GM18517 (cell line): ENCODE measurements around the gene PTPN23.
"Not testable (repeated sequence)": the region's sequence is repeated elsewhere in the genome, so short reads cannot be mapped to it uniquely, and the experiment has no call there.

Source experiments
- ATAC-seq: cut with Tn5 transposase; IDR thresholded peaks from one replicate; pipeline ENCODE4 v1.9.1; 2021; ENCODE audit warnings: mild to moderate bottlenecking, moderate library complexity; ENCODE audit not compliant: unreplicated experiment

Gene PTPN23

GRCh38 chr3:47380601-47381316 lies at the start of gene PTPN23:
TSS of gene PTPN23 (plus strand) at chr3:47381021. CDS start at chr3:47381097, 76 bp downstream.
- ATAC-seq, result peak; percentile 72

- ATAC-seq, result no peak
Measured at GRCh38 chr3:47333907-47334306, 46.9 kb upstream of the PTPN23 start.

- ATAC-seq, result no peak
Measured at GRCh38 chr3:47337656-47338055, 43.2 kb upstream of the PTPN23 start.

GRCh38 chr3:47339951-47340350 lies 40.9 kb upstream of the PTPN23 start:
- ATAC-seq, result no peak

GRCh38 chr3:47340866-47341265 lies 40.0 kb upstream of the PTPN23 start:
- no peak for ATAC-seq

- ATAC-seq, result no peak
Measured at GRCh38 chr3:47342151-47342550, 38.7 kb upstream of the PTPN23 start.

- ATAC-seq, result no peak
Measured at GRCh38 chr3:47342812-47343211, 38.0 kb upstream of the PTPN23 start.

- ATAC-seq, result no peak
Measured at GRCh38 chr3:47343471-47343971, 37.3 kb upstream of the PTPN23 start.

- no peak for ATAC-seq
Measured at GRCh38 chr3:47344971-47345370, 35.9 kb upstream of the PTPN23 start.

GRCh38 chr3:47347217-47347801 lies 33.5 kb upstream of the PTPN23 start:
- ATAC-seq, result peak; percentile 61

- no peak for ATAC-seq
Measured at GRCh38 chr3:47348411-47349154, 32.2 kb upstream of the PTPN23 start.

- ATAC-seq, result no peak
Measured at GRCh38 chr3:47355010-47355409, 25.8 kb upstream of the PTPN23 start.

GRCh38 chr3:47356201-47356600 lies 24.6 kb upstream of the PTPN23 start:
- ATAC-seq, result no peak

GRCh38 chr3:47359323-47359722 lies 21.5 kb upstream of the PTPN23 start:
- no peak for ATAC-seq

GRCh38 chr3:47360110-47360517 lies 20.7 kb upstream of the PTPN23 start:
- ATAC-seq, result not testable (repeated sequence)

- ATAC-seq, result no peak
Measured at GRCh38 chr3:47362701-47363100, 18.1 kb upstream of the PTPN23 start.

- no peak for ATAC-seq
Measured at GRCh38 chr3:47365213-47366153, 15.3 kb upstream of the PTPN23 start.

GRCh38 chr3:47366833-47367232 lies 14.0 kb upstream of the PTPN23 start:
- ATAC-seq, result no peak

- ATAC-seq, result no peak
Measured at GRCh38 chr3:47367631-47368030, 13.2 kb upstream of the PTPN23 start.

GRCh38 chr3:47370020-47370419 lies 10.8 kb upstream of the PTPN23 start:
- not testable (repeated sequence) for ATAC-seq
